Skin epidermis (tissue), 12 donors: ENCODE data around the gene OPN1LW.
A peak's percentile ranks its signal among the peaks of the same experiment; 100 is the strongest.
"Not testable (repeated sequence)": the region's sequence is repeated elsewhere in the genome, so short reads cannot be mapped to it uniquely, and the experiment has no call there.

Experiments
- H3K27ac ChIP-seq, 21 experiments: fragments of 200-600 bp; sonication (generic) in 11 of 21; one replicate each; pipeline ENCODE4 v1.5.0; 2020; ENCODE audit warnings: mild to moderate bottlenecking in 3 of 21, inconsistent platforms in 2 of 21, moderate library complexity in 2 of 21
- H3K4me3 ChIP-seq, 7 experiments: fragments of 200-600 bp; sonication (generic) in 2 of 7; one replicate each; pipeline ENCODE4 v1.5.0; 2020; ENCODE audit warnings: inconsistent platforms in 2 of 7, mild to moderate bottlenecking in 2 of 7, moderate library complexity in 1 of 7

The OPN1LW gene

DNA sequence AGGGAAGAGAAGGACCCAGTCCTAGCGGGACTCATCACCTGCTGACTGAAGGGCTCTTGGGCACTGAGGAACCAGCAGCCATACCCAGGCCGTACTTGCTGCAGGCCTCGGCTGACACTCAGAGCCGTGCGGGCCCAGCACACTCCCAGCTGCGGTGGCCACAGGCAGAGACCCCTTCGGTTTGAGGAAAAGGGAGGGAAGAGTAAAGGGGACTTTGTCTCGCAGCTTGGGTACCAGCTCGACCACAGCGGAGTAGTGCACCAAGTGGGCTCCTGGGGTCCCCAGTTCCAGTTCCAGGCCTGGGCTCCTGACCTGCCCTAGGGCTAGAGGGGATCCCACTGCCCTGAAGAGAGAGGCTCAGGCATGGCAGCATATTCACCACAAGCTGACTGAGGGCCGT, 17.9 kb upstream of the OPN1LW start:
- Histone ChIP-seq H3K4me3 (no peak overlapping the region), H3K27ac (no peak overlapping the region)

DNA sequence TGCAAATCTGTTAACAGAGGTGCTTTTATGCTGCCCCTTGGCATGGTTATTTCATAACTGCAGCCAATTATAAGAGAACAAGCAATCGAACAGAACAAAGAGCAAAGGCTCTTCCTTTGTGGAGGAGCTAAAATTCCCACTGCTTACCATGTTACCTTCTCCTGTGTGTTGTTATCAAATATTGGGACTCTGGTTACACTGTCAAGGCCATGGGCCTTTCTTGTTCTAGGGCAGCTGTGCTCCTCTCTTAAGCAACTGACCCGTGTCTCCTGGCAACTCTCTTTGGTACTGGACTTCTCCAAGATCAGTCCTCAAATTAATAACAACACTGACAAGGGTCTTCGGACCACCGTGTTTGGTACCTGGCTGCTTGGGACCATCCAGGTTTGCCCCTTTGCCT, 12.1 kb upstream of the OPN1LW start:
- Histone ChIP-seq H3K4me3 (no peak overlapping the region), H3K27ac (no peak overlapping the region)

DNA sequence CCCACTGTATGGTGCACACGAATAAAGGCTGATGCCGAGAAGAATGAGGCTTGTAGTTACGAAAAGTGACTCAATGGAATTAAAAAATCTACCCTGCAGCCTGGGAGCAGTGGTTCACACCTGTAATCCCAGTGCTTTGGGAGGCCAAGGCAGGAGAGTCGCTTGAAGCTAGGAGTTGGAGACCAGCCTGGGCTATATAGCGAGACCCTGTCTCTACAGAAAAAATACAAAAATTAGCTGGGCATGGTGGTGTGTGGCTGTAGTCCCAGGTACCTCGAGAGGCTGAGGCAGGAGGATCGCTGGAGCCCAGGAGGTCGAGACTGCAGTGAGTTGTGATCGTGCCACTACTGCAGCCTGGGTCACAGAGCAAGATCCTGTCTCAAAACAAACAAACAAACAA, 11.7 kb upstream of the OPN1LW start:
- H3K27ac ChIP-seq = no peak overlapping the region
- H3K4me3 ChIP-seq = no peak overlapping the region

DNA sequence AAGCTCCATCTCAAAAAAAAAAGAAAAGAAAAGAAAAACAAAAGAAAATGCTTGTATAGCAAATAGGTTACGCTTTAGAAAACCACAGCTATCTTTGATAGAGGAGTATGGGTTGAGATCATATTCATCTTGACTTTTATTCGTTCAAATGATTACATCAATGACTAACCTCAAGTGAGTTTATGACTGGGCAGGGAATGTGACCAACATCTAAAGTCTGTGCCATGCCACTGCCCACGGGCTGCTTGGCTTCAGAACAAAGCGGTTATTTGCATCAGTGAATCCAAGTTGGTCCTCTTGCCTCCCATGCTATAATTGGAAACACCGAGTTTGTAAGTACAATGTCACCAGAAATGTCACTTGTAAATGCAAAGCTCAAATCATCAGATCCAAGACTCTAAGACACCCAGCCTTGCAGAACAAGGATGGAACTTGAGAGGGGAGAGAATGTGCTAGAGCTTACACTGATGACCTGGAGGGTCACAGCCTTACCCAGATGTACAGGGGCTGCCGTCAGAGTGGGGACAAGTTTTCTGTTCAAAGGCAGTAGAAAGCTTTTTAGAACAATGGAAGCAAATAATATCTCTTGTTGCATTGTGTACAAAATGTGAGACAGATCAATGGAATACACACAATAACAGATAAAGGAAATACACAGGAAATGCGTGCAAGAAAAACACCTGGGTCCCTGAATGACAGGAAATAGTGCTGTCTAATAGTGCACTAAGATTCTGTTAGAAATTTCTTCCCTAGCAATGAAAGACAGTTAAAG, 8.4 kb upstream of the OPN1LW start:
- H3K4me3 ChIP-seq = no peak overlapping the region
- H3K27ac ChIP-seq = peak overlapping the region in 3 of 21 experiments; percentile 24 to 44 (median 32)

DNA sequence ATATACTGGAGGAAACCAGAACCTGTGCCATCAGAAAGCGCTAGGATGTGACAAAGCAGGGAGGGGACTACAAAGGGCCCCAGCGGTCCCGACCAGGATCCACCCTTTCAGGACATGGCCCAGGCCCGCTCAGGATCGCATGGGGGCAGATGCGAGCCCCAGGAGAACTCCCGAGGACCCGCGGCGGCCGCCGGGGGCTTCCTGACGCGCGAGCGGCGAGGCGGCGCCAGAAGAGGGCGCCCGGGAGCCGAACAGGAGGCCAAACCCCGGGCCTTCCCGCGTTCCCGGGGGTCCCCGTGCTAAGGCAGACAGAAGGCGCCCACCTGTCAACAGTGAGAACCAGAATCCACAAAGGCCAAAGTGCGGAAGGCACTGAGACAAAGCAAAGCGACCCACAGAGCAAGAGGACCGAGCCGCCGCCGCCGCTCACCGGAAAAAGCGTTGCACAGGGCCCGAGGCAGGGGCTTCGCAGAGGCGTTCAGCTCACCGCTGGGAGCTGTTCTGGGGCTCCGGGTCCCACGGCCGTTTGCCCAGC, 7.3 kb upstream of the OPN1LW start:
- peak overlapping the region in 6 of 7 experiments; percentile 12 to 30 (median 22) for H3K4me3 ChIP-seq

DNA sequence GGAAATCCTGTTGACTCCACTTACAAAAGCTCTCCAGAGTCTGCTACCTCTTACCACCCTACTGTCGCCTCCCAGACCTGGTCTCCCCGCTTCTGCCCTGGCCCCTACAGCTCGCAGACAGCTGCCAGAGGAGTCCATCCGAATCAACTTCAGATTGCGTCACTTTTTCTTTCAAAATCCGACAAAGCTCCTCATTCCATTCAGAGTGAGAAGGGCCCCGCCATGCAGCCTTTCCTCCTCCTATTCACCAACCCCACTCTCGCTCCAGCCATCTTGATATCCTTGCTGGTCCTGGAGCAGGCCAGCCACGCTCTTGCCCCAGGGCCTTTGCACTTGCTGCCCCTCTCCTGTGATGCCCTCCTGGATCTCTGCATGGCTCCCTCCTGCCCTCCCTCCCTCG, 5.2 kb upstream of the OPN1LW start:
- H3K4me3 ChIP-seq = no peak overlapping the region
- no peak overlapping the region for H3K27ac ChIP-seq

More for the DNA sequence above, 7.3 kb upstream of the OPN1LW start:
- H3K27ac ChIP-seq = peak overlapping the region in 17 of 21 experiments; percentile 19 to 78 (median 63)

DNA sequence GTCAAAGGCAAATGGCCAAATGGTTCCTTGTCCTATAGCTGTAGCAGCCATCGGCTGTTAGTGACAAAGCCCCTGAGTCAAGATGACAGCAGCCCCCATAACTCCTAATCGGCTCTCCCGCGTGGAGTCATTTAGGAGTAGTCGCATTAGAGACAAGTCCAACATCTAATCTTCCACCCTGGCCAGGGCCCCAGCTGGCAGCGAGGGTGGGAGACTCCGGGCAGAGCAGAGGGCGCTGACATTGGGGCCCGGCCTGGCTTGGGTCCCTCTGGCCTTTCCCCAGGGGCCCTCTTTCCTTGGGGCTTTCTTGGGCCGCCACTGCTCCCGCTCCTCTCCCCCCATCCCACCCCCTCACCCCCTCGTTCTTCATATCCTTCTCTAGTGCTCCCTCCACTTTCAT, 3.8 kb upstream of the OPN1LW start:
- Histone ChIP-seq H3K27ac (no peak overlapping the region), H3K4me3 (no peak overlapping the region)

DNA sequence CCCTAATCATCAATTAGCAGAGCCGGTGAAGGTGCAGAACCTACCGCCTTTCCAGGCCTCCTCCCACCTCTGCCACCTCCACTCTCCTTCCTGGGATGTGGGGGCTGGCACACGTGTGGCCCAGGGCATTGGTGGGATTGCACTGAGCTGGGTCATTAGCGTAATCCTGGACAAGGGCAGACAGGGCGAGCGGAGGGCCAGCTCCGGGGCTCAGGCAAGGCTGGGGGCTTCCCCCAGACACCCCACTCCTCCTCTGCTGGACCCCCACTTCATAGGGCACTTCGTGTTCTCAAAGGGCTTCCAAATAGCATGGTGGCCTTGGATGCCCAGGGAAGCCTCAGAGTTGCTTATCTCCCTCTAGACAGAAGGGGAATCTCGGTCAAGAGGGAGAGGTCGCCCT, 3.3 kb upstream of the OPN1LW start:
- Histone ChIP-seq H3K27ac (no peak overlapping the region), H3K4me3 (no peak overlapping the region)

DNA sequence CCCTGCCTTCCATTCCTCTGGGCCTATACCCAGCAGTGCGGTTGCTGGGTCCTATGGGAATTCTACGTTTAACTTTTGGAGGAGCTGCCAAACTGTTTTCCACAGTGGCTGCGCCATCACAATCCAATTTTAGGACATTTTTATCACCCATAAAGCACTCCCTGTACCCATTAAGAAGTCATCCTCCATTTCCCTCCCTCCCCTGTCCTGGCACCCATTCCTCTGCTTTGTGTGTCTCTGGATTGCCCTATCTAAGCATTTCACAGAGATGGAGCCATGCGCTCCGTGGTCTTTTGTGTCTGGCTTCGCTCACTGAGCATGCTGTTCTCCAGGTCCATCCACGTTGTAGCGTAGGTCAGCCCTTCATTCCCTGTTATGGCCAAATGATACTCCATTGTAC, 1.7 kb upstream of the OPN1LW start:
- Histone ChIP-seq H3K27ac (no peak overlapping the region), H3K4me3 (no peak overlapping the region)

DNA sequence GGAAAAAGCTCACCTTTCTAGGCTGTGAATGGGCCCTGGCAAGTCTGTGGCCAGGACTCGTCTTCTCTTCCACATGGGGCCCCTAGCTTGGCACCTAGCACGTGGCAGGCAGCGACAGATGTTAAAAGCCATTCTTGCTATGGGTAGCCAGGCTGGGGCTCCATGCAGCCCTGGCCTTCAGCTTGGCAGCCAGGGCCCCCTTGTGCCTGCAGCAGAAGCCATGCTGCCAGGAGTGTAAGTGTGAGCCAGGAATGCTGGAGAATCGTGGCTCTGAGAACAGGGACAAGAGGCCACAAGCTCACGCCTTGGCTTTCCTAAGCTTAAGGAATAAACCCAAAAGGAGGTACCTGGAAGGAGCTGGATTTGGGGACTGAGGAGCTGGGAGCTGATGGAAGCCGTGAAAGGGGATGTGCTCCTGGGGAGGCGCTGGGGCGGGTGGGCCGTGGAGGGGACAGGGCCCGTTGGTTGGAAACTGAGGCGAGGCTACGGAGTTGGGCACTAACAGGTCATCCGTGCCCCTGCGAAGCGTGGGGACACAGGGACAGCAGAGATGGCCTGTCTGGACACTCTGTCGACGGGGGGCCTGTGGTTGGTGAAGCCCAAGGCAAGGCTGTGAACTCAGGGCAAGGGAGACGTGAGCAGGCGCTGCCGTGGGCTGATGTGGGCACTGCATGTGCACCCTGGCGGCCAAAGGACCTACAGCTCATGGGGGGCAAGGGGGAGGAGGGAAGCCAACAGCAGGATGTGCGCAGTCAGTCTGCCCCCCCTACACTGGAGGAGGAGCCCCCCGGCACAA, 895 bp upstream of the OPN1LW start:
- Histone ChIP-seq H3K4me3 (no peak overlapping the region), H3K27ac (no peak overlapping the region)

DNA sequence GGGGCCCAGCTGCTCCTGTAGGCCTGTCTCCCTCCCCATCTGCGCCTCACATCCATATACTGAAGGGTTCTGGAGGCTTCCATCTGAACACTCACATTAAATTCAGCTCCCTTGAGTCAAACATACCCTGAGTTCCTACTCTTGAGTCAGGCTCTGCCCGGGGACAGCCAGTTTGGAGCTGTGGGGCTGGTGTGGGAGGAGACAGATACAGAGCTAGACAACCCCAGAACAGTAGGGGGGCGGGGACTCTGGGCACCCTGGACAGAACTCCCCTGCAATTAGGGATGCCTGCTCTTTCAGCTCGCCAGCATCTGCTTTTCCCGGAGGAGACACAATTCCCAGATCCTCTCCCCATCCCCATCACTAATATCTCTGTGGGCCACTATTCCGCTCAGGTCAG, 7.0 kb downstream of the OPN1LW start:
- not testable (repeated sequence) for H3K27ac ChIP-seq

DNA sequence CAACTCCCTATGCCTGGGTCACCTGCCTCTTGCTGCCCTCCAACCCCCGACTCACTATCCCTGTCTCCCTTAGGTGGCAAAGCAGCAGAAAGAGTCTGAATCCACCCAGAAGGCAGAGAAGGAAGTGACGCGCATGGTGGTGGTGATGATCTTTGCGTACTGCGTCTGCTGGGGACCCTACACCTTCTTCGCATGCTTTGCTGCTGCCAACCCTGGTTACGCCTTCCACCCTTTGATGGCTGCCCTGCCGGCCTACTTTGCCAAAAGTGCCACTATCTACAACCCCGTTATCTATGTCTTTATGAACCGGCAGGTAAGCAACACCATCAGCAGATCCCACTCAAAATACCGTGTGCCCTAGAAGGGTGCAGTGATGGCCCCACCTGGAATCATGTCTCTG, 12.2 kb downstream of the OPN1LW start:
- H3K27ac ChIP-seq, H3K4me3 ChIP-seq: not testable (repeated sequence)

More for the DNA sequence above, 7.0 kb downstream of the OPN1LW start:
- H3K4me3 ChIP-seq = not testable (repeated sequence)

DNA sequence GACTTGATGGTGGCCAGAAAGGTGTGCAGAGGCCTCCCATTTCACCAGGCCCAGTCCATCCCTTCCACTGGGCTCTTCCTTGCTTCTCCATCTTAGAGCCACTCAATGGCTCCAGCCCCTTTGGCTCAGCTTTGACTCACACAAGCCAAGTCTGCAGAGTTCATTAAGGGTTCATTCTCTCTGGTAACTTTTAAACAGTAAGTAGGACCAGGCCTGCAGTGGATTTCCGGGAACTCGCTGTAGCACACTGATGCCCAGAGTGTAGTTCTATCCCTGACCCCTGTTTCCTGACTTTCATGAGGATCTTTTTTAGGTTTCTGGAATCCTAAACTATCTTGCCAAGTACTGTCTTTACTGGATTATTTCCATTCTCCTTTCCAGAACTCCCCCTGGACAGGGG, 13.2 kb downstream of the OPN1LW start:
- H3K4me3 ChIP-seq, H3K27ac ChIP-seq: not testable (repeated sequence)

DNA sequence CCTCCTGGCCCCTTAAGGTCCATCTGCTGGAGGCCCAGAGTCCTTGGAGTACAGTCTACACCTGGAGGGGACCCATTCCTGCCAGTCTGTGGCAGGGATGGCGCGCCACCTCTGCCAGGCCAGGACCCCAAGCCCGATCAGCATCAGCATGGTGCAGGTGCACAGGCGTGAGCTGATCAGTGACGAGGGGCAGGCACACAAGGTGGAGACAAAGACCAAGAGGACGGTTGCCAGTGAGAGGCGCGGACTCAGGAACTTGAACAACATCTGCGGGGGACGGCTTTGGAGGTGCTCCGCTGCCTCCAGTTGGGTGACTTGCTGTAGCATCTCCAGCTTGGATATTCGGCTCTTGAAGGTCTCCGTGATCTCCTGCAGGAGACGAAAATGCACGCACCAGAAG, 15.3 kb downstream of the OPN1LW start:
- not testable (repeated sequence) for H3K4me3 ChIP-seq, H3K27ac ChIP-seq

DNA sequence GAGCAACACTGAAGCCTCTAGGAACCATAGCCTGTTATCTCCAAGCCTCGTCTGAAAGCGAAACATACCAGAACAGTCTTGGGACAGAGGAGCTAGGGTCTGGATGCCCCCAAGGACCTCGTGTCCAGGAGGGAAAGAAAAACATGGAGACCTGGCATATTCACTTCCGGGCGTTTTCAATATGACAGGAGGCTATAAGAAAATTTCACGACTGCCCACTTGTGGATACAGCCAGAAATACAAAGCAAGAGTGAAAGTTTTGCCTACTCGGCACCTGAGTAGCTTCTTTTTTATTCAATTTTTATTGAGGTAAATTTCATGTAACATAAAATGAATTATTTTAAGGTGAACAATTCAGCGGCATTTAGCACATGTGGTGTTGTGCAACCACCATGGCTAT, 20.9 kb downstream of the OPN1LW start:
- H3K4me3 ChIP-seq, H3K27ac ChIP-seq: not testable (repeated sequence)

DNA sequence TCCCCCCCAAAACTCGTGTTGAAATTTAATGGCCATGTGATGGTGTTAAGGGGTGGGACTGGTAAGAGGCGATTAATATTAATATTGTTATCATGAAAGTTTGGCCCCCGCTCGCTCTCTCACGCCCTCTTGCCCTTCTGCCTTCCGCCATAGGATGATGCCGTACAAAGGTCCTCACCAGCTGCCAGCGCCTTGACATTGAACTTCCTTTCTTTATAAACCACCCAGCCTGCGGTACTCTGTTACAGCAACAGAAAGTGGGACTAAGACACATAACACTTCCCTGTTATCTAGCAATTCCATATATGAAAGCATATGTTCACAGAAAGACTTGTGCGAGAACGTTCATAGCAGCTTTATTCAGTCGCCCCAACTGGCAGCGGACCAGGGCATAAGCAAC, 24.3 kb downstream of the OPN1LW start:
- H3K27ac ChIP-seq, H3K4me3 ChIP-seq: not testable (repeated sequence)

DNA sequence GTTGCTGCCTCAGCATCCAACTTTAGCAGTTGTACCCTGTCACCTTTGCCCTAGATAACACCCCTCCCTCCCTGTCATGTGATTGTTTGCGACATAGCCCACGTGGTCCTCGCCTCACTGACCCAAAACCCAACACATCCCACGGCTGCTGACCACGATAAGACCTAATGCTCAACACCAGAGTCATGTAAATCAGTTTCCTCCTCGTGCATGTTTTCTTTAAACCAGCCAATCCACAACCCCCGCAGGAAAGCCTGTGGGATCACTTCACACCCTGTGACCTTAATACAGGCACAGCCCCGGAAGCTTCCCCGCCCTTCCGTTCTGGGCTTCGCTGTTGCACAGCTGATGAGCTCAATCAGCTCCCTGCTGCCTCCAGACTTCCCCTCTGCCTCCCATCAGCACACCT, 28.5 kb downstream of the OPN1LW start:
- not testable (repeated sequence) for H3K27ac ChIP-seq

DNA sequence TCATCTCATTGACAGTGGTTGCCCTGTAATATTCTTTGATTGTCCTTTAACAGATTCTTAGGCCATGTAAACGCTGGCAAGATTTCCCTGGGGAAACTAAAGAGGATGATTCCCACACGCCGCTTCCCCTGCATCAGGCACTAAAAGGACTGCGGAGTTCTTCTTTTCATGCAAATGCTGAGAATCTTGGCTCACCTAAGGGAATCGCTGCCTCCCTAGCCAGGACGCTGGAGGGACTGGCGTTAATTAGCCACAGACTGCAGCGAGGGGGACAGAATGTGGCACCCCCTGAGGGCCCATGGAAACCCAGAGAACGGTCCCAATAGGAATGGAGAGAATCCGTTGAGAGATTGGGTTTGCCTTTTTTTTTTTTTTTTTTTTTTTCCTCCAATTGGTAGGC, 30.3 kb downstream of the OPN1LW start:
- H3K27ac ChIP-seq, H3K4me3 ChIP-seq: not testable (repeated sequence)

More for the DNA sequence above, 28.5 kb downstream of the OPN1LW start:
- H3K4me3 ChIP-seq = not testable (repeated sequence)

DNA sequence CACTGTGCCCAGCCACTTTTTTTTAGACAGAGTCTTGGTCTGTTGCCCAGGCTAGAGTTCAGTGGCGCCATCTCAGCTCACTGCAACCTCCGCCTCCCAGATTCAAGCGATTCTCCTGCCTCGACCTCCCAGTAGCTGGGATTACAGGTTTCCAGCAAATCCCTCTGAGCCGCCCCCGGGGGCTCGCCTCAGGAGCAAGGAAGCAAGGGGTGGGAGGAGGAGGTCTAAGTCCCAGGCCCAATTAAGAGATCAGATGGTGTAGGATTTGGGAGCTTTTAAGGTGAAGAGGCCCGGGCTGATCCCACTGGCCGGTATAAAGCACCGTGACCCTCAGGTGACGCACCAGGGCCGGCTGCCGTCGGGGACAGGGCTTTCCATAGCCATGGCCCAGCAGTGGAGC, 38.3 kb downstream of the OPN1LW start, which contains the start of gene OPN1MW:
Gene OPN1MW (plus strand): TSS at position 301 of the 400 bp plus-strand sequence. CDS start 82 bp downstream, at position 383.
- H3K4me3 ChIP-seq, H3K27ac ChIP-seq: not testable (repeated sequence)

DNA sequence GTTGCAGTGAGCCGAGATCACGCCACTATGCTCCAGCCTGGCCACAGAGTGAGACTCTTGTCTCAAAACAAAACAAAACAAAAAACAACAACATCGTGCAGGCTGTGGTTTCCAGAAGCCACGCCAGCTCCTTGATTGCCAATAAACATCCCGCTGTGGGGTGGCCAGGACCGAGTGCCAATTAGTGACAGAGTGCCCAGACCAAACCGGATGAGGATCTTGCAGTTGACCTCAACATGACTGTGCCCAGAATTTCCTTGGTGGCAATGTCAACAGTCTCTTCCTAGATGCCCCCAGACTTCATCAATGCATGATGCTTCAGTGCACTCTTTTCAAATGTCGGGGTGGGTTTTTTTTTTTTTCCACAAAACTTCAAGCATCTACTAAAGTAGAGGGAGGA, 39.8 kb downstream of the OPN1LW start:
- not testable (repeated sequence) for H3K4me3 ChIP-seq, H3K27ac ChIP-seq

DNA sequence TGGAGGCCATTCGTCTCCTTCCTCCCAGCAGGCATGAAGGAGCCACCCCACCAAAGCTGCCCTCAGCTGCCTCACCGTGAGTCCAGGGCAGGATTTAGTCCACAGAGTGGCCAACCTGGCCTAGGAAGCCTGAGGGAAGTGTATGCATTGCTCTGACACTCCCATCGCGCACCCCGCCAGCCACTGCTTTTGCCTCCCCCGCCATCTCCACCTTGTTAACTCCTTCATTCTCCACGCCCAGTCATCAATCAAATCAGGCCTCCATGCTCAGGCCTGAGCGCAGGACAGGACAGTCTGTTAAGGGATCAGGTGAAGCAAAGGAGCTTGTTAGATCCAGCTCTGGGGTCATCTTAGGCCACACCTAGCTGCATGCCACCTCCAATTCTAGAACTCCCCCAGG, 48.8 kb downstream of the OPN1LW start:
- H3K4me3 ChIP-seq, H3K27ac ChIP-seq: not testable (repeated sequence)
